ENCODE results near the gene AP1G1.

DNA sequence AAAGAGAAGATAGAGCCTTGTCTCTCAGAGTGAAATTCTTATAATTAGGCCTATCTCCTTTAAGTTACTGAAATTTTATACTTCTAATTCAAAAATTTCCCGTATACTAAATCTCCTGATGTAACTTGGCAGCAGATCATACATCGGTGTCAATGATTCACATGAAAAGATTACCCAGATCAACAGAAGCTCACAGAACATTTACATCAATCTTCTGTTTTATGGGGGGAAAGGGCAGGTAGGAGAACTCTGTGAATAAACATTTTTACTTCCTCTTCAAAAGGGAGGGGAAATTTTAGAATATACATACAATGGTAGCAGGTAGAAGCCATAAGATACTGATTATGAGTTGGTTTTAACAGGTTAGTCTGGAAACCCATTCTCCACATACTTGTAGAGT is 127.3 kb downstream of the AP1G1 start:
- TF ChIP-seq, protein P1, sequence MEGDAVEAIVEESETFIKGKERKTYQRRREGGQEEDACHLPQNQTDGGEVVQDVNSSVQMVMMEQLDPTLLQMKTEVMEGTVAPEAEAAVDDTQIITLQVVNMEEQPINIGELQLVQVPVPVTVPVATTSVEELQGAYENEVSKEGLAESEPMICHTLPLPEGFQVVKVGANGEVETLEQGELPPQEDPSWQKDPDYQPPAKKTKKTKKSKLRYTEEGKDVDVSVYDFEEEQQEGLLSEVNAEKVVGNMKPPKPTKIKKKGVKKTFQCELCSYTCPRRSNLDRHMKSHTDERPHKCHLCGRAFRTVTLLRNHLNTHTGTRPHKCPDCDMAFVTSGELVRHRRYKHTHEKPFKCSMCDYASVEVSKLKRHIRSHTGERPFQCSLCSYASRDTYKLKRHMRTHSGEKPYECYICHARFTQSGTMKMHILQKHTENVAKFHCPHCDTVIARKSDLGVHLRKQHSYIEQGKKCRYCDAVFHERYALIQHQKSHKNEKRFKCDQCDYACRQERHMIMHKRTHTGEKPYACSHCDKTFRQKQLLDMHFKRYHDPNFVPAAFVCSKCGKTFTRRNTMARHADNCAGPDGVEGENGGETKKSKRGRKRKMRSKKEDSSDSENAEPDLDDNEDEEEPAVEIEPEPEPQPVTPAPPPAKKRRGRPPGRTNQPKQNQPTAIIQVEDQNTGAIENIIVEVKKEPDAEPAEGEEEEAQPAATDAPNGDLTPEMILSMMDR (IDR thresholded peaks at IDR 0.05): no peak
- TF ChIP-seq POLR2A (IDR thresholded peaks at IDR 0.05): no peak
